Gastroesophageal sphincter (tissue), 4 donors: Measurements from ENCODE around the gene FAM78B. TPM values are rescaled to one million over a fixed set of nuclear protein-coding genes. Genes with fewer than 3 reads are reported as not detected.

Experiments
- ATAC-seq: fragments of 150-250 bp; one replicate; pipeline ENCODE4 v1.9.1; 2016; ENCODE audit warnings: mild to moderate bottlenecking, moderate library complexity
- H3K27ac ChIP-seq, 4 donors: fragments of 200-600 bp; sonication (generic) in 3 of 4; 1 replicate in 3 of 4; 2 replicates in 1 of 4; pipeline ENCODE4 v1.5.1; 2016 to 2019
- H3K27me3 ChIP-seq: fragments of 200-600 bp; sonication (generic); one replicate; pipeline ENCODE4 v1.5.1; 2019
- H3K36me3 ChIP-seq, 2 donors: fragments of 200-600 bp; sonication (generic); one replicate each; pipeline ENCODE4 v1.5.1; 2019; ENCODE audit warnings: control low read depth in 1 of 2
- H3K4me1 ChIP-seq, 3 donors: fragments of 200-600 bp; sonication (generic); 1 replicate in 2 of 3; 2 replicates in 1 of 3; pipeline ENCODE4 v1.5.1; 2016 to 2019; ENCODE audit warnings: control low read depth in 2 of 3
- H3K4me3 ChIP-seq, 2 donors: fragments of 200-600 bp; sonication (generic); one replicate each; pipeline ENCODE4 v1.5.1; 2019; ENCODE audit warnings: mild to moderate bottlenecking in 1 of 2, moderate library complexity in 1 of 2
- H3K9me3 ChIP-seq, 3 donors: fragments of 200-600 bp; sonication (generic); one replicate each; pipeline ENCODE4 v1.5.1; 2017 to 2019; ENCODE audit warnings: control low read depth in 2 of 3
- CTCF ChIP-seq, 4 experiments: fragments of 200-600 bp in 2 of 4; fragments of 450-650 bp in 2 of 4; sonication (generic) in 1 of 4; IDR thresholded peaks; one replicate each; pipeline ENCODE4 v1.5.1; 2017 to 2019; ENCODE audit warnings: antibody characterized with exemption in 4 of 4, mild to moderate bottlenecking in 2 of 4, moderate library complexity in 2 of 4
- EP300 ChIP-seq: sonication (generic); formaldehyde crosslinking; IDR thresholded peaks from one replicate; pipeline ENCODE4 v1.6.1; 2017; ENCODE audit warnings: antibody characterized with exemption, mild to moderate bottlenecking
- POLR2A ChIP-seq, 2 donors: fragments of 450-650 bp; IDR thresholded peaks; one replicate each; pipeline ENCODE4 v1.6.1; 2017; ENCODE audit warnings: antibody characterized with exemption in 2 of 2, mild to moderate bottlenecking in 2 of 2, moderate library complexity in 1 of 2
- POLR2AphosphoS5 ChIP-seq: sonication (generic); formaldehyde crosslinking; IDR thresholded peaks from one replicate; pipeline ENCODE4 v1.6.1; 2017; ENCODE audit warnings: antibody characterized with exemption
- WGBS, 2 donors: methylation state at CpG; one replicate each; pipeline ENCODE4 v1.1.5; 2018; ENCODE audit warnings: low coverage in 1 of 2; 5-methylcytosine and 5-hydroxymethylcytosine counted together
- total RNA-seq, 4 donors: library from RNA; depleted of rRNA; stranded (reverse); fragments of >200 nt; gene quantifications; one replicate each; pipeline ENCODE4 v1.1.0, GENCODE V29; 2016

The FAM78B gene
- total RNA-seq, 4 donors from 2014 or later = 0.82 to 2.1 (median 1.2) TPM

GRCh38 chr1:166197141-166197540 lies 30.3 kb upstream of the FAM78B start:
- Histone ChIP-seq H3K27ac (no peak overlapping the region), H3K4me3 (no peak overlapping the region), H3K4me1 (no peaks in the 10 kb centered on the region), H3K9me3 (no peaks in the 10 kb centered on the region), H3K36me3 (no peaks in the 10 kb centered on the region), H3K27me3 (no peaks in the 10 kb centered on the region)
- no peak for TF ChIP-seq POLR2AphosphoS5
- no peak for TF ChIP-seq POLR2A (IDR thresholded peaks at IDR 0.05)
- WGBS, 2 donors = 60 to 86% methylated on average over 1 of the region's 1 CpG
- peak; percentile 69 for ATAC-seq

GRCh38 chr1:166193057-166193698 lies 26.4 kb upstream of the FAM78B start:
- H3K4me3 ChIP-seq = no peak overlapping the region
- H3K9me3 ChIP-seq = no peaks in the 10 kb centered on the region
- no peaks in the 10 kb centered on the region for H3K27me3 ChIP-seq
- TF ChIP-seq POLR2AphosphoS5 = no peak
- no peak for TF ChIP-seq CTCF (IDR thresholded peaks at IDR 0.05)
- TF ChIP-seq POLR2A (IDR thresholded peaks at IDR 0.05) = no peak
- no peak for TF ChIP-seq EP300
- ATAC-seq = no peak
- no peak overlapping the region for H3K27ac ChIP-seq
- no peaks in the 10 kb centered on the region for H3K36me3 ChIP-seq
- 27 to 38% methylated on average over 4 to 5 of the region's 5 CpGs for WGBS, 2 donors
- H3K4me1 ChIP-seq = no peaks in the 10 kb centered on the region

GRCh38 chr1:166190400-166190799 lies 23.6 kb upstream of the FAM78B start:
- no peaks in the 10 kb centered on the region for H3K4me1 ChIP-seq
- H3K4me3 ChIP-seq = no peak overlapping the region
- WGBS, 2 donors = 57 to 65% methylated on average over 4 of the region's 4 CpGs
- TF ChIP-seq EP300 = no peak
- TF ChIP-seq POLR2A (IDR thresholded peaks at IDR 0.05) = no peak
- TF ChIP-seq POLR2AphosphoS5 = no peak
- no peak for TF ChIP-seq CTCF (IDR thresholded peaks at IDR 0.05)
- H3K27me3 ChIP-seq = peaks cover 12% of the 10 kb centered on the region
- no peaks in the 10 kb centered on the region for H3K36me3 ChIP-seq
- no peaks in the 10 kb centered on the region for H3K9me3 ChIP-seq
- no peak overlapping the region for H3K27ac ChIP-seq
- ATAC-seq = no peak

GRCh38 chr1:166189126-166189525 lies 22.3 kb upstream of the FAM78B start:
- 40 to 55% methylated on average over 1 to 2 of the region's 2 CpGs for WGBS, 2 donors
- TF ChIP-seq EP300 (no peak), POLR2A (IDR thresholded peaks at IDR 0.05) (no peak), CTCF (IDR thresholded peaks at IDR 0.05) (no peak), POLR2AphosphoS5 (no peak)
- Histone ChIP-seq H3K27ac (no peak overlapping the region), H3K4me3 (no peak overlapping the region), H3K9me3 (no peaks in the 10 kb centered on the region), H3K36me3 (no peaks in the 10 kb centered on the region), H3K4me1 (no peaks in the 10 kb centered on the region), H3K27me3 (peaks cover 19% of the 10 kb centered on the region)
- no peak for ATAC-seq

GRCh38 chr1:166185526-166185925 lies 18.7 kb upstream of the FAM78B start:
- 69 to 71% methylated on average over 2 to 3 of the region's 4 CpGs for WGBS, 2 donors
- Histone ChIP-seq H3K4me3 (no peak overlapping the region), H3K9me3 (no peaks in the 10 kb centered on the region), H3K27me3 (peaks cover 34% of the 10 kb centered on the region), H3K36me3 (no peaks in the 10 kb centered on the region), H3K4me1 (no peaks in the 10 kb centered on the region), H3K27ac (no peak overlapping the region)
- TF ChIP-seq POLR2AphosphoS5 (no peak), POLR2A (IDR thresholded peaks at IDR 0.05) (no peak), EP300 (no peak), CTCF (IDR thresholded peaks at IDR 0.05) (no peak)
- ATAC-seq = no peak
